ENCODE measurements around the gene AMH.
"Not testable (repeated sequence)": the region's sequence is repeated elsewhere in the genome, so short reads cannot be mapped to it uniquely, and the experiment has no call there.

Gene AMH

GRCh38 chr19:2249010-2249866, at the start of gene AMH:
Gene AMH (plus strand): TSS chr19:2249323. CDS start chr19:2249333, 10 bp downstream.
- no peak for DNase-seq (ENCODE audit: low read depth in 4 of 4, low spot score in 1 of 4)

- DNase-seq (ENCODE audit: low read depth in 4 of 4, low spot score in 1 of 4) = no peak
Observed at GRCh38 chr19:2199861-2200623, 49.1 kb upstream of the AMH start.

DNA sequence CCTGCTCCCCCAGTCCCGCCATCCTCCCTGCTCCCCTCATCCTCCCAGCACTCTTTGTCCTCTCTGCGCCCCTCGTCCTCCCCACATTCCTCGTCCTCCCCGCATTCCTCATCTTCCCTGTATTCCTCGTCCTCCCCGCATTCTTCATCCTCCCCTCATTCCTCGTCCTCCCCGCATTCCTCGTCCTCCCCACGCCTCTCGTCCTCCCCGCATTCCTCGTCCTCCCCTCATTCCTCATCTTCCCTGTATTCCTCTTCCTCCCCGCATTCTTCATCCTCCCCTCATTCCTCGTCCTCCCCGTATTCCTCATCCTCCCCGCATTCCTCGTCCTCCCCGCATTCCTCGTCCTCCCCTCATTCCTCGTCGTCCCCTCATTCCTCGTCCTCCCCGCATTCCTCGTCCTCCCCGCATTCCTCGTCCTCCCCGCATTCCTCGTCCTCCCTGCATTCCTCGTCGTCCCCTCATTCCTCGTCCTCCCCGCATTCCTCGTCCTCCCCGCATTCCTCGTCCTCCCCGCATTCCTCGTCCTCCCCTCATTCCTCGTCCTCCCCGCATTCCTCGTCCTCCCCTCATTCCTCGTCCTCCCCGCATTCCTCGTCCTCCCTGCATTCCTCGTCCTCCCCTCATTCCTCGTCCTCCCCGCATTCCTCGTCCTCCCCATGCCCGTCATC, 48.4 kb upstream of the AMH start:
- DNase-seq (ENCODE audit: low read depth in 4 of 4, low spot score in 1 of 4) = not testable (repeated sequence)

- DNase-seq (ENCODE audit: low read depth in 4 of 4, low spot score in 1 of 4) = no peak
Observed at GRCh38 chr19:2201473-2202148, 47.5 kb upstream of the AMH start.

DNA sequence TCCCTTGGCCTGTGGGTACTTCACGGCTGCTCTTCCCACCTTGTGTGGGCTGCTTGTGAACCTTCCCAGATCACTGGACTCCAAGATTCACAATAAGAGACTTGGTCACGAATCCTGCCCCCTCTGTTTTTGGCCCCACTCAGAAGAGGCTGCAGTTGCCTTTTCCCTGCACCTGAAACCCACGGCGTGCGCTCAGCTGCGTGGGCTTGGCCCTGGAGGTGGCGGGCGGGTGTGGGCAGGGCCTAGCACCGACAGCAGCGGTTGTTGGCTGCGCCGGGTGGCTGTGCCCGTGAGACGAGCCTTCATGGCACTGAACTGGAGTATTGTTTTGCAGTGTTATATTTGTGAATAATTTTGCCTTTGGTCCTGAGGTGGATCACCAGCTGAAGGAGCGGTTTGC, 46.8 kb upstream of the AMH start:
- no peak for DNase-seq (ENCODE audit: low read depth in 4 of 4, low spot score in 1 of 4)

GRCh38 chr19:2207008-2207407, 42.1 kb upstream of the AMH start:
- no peak for DNase-seq (ENCODE audit: low read depth in 4 of 4, low spot score in 1 of 4)

DNA sequence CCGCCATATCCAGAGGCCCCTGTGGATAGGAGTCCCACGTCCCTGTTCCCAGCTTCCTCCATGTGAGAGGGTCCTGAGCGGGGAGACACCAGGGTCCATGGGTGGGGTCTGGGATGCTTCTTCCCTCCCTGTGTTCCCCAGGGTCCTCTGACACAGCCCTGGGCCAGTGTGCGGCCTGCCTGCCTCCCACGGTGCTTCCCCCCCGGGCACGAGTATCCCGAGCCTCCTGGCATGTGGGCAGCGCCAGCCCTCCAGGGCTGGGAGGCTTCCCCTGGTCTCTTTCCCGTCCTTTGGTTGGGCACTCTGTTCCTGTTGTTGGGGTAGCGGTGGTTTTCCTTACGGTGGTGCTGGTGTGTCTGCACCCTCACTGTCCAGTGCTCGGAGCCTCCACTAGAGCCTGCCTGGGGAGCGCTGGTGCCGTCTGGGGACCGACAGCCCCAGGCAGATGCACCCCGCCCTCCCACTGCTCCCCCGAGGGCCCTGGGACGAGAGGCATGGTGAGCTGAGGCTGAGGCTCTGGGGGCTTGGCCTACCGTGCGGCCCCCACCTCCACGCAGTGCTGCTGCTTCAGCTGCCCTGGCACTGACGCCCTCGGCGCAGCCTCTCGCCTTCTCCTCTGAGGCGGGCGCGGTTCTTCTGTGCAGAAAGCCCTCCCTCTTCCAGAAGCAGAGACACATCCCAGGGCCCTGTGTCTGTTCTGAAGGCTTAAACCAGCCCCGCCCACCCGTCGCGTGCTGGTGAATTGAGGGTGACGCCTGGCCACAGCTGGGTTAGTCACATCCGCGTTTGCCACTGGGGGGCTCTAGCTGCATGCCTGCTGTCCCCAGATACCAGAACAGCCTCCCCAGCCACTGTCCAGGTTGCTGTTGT, 40.9 kb upstream of the AMH start:
- no peak for DNase-seq (ENCODE audit: low read depth in 4 of 4, low spot score in 1 of 4)

DNA sequence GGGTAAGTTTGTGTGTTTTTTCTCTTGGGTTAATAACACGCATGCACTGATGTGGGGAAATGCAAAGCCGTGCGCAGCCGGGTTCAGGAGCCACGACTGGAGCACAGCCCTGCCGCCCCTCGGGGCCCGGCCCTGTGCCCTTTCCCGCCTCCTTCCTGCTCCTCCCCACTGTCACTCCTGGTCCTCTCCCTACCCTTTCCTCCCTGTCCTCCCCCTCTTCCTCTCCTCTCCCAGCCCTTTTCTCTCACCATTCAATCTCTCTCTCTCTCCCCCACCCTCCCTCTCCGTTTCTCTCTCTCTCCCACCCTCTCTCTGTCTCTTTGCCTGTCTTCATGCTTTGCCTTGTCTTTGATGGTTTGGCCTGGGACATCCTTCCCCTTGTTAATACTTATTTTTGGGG, 40.1 kb upstream of the AMH start:
- DNase-seq (ENCODE audit: low read depth in 4 of 4, low spot score in 1 of 4) = no peak

DNA sequence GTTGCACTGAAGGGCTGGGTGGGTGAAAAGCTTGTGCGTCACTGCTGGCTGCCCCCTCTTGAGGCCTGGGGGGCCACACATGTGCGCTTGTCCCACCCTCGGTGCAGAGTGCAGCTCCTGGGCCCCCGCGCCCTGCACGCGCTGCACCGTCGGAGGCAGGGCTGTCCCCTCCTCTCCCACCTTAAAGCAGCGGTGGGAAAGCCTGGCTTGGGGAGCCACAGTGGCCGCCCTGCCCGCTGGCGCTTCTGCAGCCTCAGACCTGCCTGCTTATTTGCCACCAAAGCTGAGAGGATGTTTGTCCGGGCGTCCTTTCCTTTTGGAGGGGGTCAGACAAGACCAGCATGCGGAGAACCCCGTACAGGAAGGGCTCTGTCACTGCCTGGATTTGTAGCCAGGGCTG, 39.7 kb upstream of the AMH start:
- no peak for DNase-seq (ENCODE audit: low read depth in 4 of 4, low spot score in 1 of 4)

- no peak for DNase-seq (ENCODE audit: low read depth in 4 of 4, low spot score in 1 of 4)
Observed at GRCh38 chr19:2210206-2210605, 38.9 kb upstream of the AMH start.

DNA sequence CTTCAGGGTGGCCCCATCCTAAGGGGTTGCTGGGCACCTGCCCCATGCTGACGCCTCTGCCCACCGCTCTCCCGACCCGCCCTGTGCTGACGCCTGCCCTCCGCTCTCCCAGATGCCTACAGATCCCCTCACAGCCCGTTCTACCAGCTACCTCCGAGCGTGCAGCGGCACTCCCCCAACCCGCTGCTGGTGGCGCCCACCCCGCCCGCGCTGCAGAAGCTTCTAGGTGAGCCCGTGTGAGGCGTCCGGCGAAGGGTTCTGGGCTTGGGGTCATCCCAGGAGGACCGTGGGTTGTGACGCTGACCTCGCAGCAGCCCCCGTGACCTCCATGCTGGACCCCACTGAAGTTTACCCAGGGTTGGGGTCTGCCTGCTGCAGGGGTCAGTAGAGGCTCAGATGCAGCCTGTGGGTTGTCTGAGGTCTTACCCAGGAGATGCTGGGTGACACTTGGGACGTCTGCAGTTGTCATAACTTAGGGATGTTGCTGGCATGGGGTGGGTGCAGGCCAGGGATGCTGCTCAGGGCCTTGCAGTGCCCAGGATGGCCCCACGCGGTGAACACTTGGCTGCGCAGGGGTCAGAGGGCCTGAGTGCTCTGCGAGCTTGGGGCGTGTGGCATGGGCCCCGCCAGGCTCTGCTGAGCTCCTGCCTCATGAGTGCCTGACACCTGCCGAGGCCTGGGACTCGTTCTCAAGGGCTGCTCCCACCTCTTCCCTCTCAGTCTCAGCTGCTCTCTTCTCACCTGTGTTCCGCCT, 38.0 kb upstream of the AMH start:
- no peak for DNase-seq (ENCODE audit: low read depth in 4 of 4, low spot score in 1 of 4)

DNA sequence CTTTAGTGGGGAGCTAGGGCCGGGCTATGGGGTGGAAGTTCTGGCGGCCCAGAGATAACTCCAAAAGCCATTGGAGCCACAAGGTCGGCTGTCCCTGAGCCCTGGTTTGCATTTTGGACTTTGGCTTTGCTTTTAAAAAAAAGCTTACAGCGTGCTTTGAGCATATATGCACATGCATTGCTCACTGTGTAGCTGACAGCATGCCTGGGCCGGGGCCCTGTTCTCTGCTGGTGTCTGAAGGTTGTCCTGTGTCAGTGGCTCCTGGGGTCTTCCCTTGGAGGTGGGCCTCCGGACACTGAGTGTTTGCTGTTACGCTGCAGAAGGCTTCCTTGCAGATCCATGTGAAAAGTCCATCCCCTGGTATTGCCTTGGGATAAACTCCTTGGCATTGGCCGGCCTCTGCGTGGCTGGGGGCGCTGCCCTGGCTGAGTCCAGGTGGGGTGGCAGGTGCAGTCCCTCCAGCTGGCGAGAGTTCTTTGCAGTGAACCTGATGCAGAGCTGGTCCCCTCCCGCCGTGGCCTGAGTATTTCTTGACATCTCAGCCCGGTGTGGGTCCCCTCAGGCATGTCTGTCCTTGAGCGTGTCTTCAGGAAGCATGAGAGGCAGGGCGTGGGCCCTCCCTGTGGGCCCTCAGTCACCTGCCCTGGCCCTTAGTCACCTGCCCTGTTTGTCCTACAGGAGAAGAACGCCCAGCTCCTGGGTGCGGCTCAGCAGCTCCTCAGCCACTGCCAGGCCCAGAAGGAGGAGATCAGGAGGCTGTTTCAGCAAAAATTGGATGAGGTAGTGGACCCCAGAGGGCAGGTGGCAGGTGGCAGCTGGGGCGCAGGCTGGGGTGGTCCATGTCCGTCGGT, 36.0 kb upstream of the AMH start:
- DNase-seq (ENCODE audit: low read depth in 4 of 4, low spot score in 1 of 4) = no peak

DNA sequence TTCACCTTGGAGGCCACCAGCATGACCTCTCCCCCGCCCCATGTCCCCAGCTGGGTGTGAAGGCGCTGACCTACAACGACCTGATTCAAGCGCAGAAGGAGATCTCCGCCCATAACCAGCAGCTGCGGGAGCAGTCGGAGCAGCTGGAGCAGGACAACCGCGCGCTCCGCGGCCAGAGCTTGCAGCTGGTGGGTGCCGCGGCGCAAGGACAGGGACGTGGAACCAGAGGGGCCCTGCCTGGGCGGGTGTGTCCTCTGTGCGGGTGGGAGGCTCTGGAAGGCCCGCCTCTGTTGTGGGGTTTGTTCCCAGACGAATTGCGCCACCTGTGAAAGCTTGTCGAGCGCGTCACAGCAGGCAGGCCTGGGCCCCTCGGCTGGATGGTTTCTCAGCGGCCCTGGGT, 35.3 kb upstream of the AMH start:
- DNase-seq (ENCODE audit: low read depth in 4 of 4, low spot score in 1 of 4) = no peak

- no peak for DNase-seq (ENCODE audit: low read depth in 4 of 4, low spot score in 1 of 4)
Observed at GRCh38 chr19:2214251-2214650, 34.9 kb upstream of the AMH start.

- no peak for DNase-seq (ENCODE audit: low read depth in 4 of 4, low spot score in 1 of 4)
Observed at GRCh38 chr19:2215281-2215751, 33.8 kb upstream of the AMH start.

- DNase-seq (ENCODE audit: low read depth in 4 of 4, low spot score in 1 of 4) = no peak
Observed at GRCh38 chr19:2216361-2217225, 32.5 kb upstream of the AMH start.

DNA sequence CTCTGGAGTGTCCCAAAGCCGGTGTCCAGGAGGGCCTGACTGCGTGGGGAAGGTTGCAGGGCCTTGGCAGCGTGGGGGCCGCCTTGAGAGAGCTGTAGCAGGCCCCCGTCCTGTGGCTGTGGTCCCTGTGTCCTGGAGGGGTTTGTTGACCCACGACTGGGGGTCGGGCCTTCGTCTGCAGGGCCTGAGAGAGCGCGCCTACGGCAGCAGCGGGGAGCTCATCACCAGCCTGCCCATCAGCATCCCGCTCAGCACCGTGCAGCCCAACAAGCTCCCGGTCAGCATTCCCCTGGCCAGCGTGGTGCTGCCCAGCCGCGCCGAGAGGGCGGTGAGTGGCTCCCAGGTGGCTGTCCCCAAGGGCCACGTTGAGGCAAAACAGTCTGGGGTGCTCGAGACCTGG, 31.5 kb upstream of the AMH start:
- no peak for DNase-seq (ENCODE audit: low read depth in 4 of 4, low spot score in 1 of 4)

DNA sequence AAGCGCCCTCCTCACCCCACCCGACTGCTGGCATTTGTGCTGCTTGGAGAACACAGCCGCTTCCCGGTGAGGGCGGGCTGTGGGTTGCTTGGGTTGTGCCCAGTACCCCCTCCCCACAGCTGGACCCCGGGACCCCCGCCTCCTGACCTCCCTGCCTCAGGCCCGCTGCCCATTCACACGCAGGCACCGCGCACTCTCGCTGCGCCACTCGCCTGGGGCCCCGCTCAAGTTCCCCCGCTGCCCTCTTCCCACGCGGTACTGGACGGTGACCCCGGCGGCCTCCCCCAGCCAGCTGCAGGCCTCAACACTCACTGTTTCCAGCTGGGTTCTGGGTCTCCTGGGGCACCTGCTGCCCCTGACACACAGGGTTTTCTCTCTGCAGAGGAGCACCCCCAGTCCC, 29.4 kb upstream of the AMH start:
- DNase-seq (ENCODE audit: low read depth in 4 of 4, low spot score in 1 of 4) = no peak
